ENCODE data around the gene PLA2G6.

- TF ChIP-seq CTCF (IDR thresholded peaks at IDR 0.05) (no peak), POLR2A (IDR thresholded peaks at IDR 0.05) (no peak)
Observed at GRCh38 chr22:38221407-38221806, 39.8 kb upstream of the PLA2G6 start.
